Mesendoderm (in vitro differentiated cells): ENCODE data around the gene IKZF2.

Experiments used
- DNase-seq: peaks from one replicate; pipeline ENCODE4 v3.0.0; 2013
- H2AK5ac ChIP-seq: 2 replicates; pipeline ENCODE4 v1.6.1; 2013; ENCODE audit warnings: low read length, inconsistent platforms
- H2BK120ac ChIP-seq: 2 replicates; pipeline ENCODE4 v1.6.1; 2013; ENCODE audit warnings: low read depth, mild to moderate bottlenecking, low read length, moderate library complexity, mixed read lengths
- H2BK15ac ChIP-seq: replicated peaks from 2 replicates; pipeline ENCODE4 v1.6.1; 2013; ENCODE audit warnings: low read depth, mild to moderate bottlenecking, moderate library complexity
- H2BK5ac ChIP-seq: 2 replicates; pipeline ENCODE4 v1.6.1; 2013; ENCODE audit warnings: low read length, inconsistent platforms
- H3K18ac ChIP-seq: 2 replicates; pipeline ENCODE4 v1.6.1; 2013; ENCODE audit warnings: mild to moderate bottlenecking, low read length, mixed read lengths
- H3K23ac ChIP-seq: one replicate; pipeline ENCODE4 v1.6.1; 2013; ENCODE audit warnings: low read length
- H3K27ac ChIP-seq: 2 replicates; pipeline ENCODE4 v1.5.1; 2013; ENCODE audit warnings: low read depth, mild to moderate bottlenecking, inconsistent platforms, low read length, moderate library complexity
- H3K27me3 ChIP-seq: 2 replicates; pipeline ENCODE4 v1.6.1; 2013; ENCODE audit warnings: low read length, control low read depth, mild to moderate bottlenecking, inconsistent platforms; ENCODE audit not compliant: insufficient read depth, poor library complexity
- H3K36me3 ChIP-seq: 2 replicates; pipeline ENCODE4 v1.6.1; 2013; ENCODE audit warnings: low read length, inconsistent platforms; ENCODE audit not compliant: control insufficient read depth, insufficient read depth
- H3K4ac ChIP-seq: one replicate; pipeline ENCODE4 v1.6.1; 2013; ENCODE audit warnings: low read depth, mild to moderate bottlenecking, low read length, moderate library complexity
- H3K4me1 ChIP-seq: 2 replicates; pipeline ENCODE4 v1.6.1; 2013; ENCODE audit warnings: low read depth, low read length, inconsistent platforms; ENCODE audit not compliant: control insufficient read depth
- H3K4me2 ChIP-seq: 2 replicates; pipeline ENCODE4 v1.6.1; 2013; ENCODE audit warnings: low read length
- H3K4me3 ChIP-seq: 2 replicates; pipeline ENCODE4 v1.5.1; 2013; ENCODE audit warnings: mild to moderate bottlenecking, low read length
- H3K56ac ChIP-seq: one replicate; pipeline ENCODE4 v1.6.1; 2013; ENCODE audit warnings: low read length
- H3K79me1 ChIP-seq: 2 replicates; pipeline ENCODE4 v1.6.1; 2013; ENCODE audit warnings: low read length, inconsistent platforms
- H3K79me2 ChIP-seq: 2 replicates; pipeline ENCODE4 v1.6.1; 2013; ENCODE audit warnings: mild to moderate bottlenecking, low read length; ENCODE audit not compliant: control insufficient read depth, insufficient read depth
- H3K9ac ChIP-seq: 2 replicates; pipeline ENCODE4 v1.6.1; 2013; ENCODE audit warnings: low read length, inconsistent platforms
- H4K5ac ChIP-seq: one replicate; pipeline ENCODE4 v1.6.1; 2013; ENCODE audit warnings: low read length
- H4K8ac ChIP-seq: one replicate; pipeline ENCODE4 v1.6.1; 2013; ENCODE audit warnings: low read depth, mild to moderate bottlenecking, control low read depth, low read length, moderate library complexity
- WGBS: extraction: QIAGEN DNeasy Blood & Tissue Kit; methylation state at CpG from one replicate; pipeline ENCODE4 v1.1.7; 2013; ENCODE audit warnings: low lambda C conversion rate, missing lambda C conversion rate; ENCODE audit not compliant: insufficient coverage; ENCODE audit errors: extremely low coverage; 5-methylcytosine and 5-hydroxymethylcytosine counted together

Gene IKZF2

DNA sequence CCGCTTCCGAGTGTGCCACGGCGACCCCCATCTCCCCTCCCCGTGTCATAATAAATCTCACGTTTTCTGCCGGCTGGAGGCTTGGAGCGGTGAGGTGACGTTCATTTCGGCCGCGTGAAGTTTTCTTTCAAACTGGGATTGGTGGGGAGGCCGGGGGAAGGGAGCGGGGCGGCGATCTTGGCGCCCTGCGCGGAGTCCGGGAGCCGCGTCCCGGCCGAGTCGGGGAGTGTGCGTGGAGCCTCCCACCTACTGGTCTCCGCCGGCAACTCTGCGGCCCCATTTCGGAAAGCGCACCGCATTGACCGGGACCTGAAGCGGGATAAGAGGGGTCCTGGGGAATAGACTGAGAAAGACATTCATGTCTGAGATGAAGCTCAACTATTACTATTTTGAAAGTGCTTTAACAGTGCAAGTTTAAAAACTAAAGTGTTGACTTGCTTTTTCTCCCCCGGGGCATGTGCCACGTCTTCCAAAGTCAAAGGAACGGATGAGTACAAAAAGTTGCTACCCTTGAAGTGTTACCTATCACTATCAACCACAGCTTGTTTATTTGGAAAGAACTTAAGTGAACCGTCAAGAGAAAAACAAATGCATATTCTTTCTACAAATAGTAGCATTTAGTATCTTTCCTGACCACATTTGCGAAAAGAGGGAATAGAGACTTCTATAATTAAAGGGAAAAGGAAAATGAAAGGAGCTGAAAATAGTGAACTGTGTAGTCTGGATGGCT lies 818 bp upstream of the IKZF2 start:
- no peaks in the 10 kb centered on the region for H3K27me3 ChIP-seq
- H3K4me2 ChIP-seq: peak overlapping the region; percentile 10
- H3K4ac ChIP-seq: peak overlapping the region; percentile 20
- H3K79me1 ChIP-seq: no peaks in the 10 kb centered on the region
- H4K5ac ChIP-seq: no peak overlapping the region
- DNase-seq: peak; percentile 71
- no peak overlapping the region for H2BK5ac ChIP-seq
- no peak overlapping the region for H4K8ac ChIP-seq
- peak overlapping the region; percentile 75 for H3K18ac ChIP-seq
- H3K79me2 ChIP-seq: no peaks in the 10 kb centered on the region
- peak overlapping the region; percentile 9 for H3K27ac ChIP-seq
- no peaks in the 10 kb centered on the region for H3K4me1 ChIP-seq
- H2BK120ac ChIP-seq: peak overlapping the region; percentile 15
- no CpG with 5 or more reads among the region's 39 CpGs for WGBS
- no peak overlapping the region for H2BK15ac ChIP-seq
- no peak overlapping the region for H2AK5ac ChIP-seq
- peak overlapping the region; percentile 71 for H3K9ac ChIP-seq
- no peak overlapping the region for H3K23ac ChIP-seq
- peak overlapping the region; percentile 84 for H3K56ac ChIP-seq
- H3K36me3 ChIP-seq: no peaks in the 10 kb centered on the region
- peak overlapping the region; percentile 76 for H3K4me3 ChIP-seq

DNA sequence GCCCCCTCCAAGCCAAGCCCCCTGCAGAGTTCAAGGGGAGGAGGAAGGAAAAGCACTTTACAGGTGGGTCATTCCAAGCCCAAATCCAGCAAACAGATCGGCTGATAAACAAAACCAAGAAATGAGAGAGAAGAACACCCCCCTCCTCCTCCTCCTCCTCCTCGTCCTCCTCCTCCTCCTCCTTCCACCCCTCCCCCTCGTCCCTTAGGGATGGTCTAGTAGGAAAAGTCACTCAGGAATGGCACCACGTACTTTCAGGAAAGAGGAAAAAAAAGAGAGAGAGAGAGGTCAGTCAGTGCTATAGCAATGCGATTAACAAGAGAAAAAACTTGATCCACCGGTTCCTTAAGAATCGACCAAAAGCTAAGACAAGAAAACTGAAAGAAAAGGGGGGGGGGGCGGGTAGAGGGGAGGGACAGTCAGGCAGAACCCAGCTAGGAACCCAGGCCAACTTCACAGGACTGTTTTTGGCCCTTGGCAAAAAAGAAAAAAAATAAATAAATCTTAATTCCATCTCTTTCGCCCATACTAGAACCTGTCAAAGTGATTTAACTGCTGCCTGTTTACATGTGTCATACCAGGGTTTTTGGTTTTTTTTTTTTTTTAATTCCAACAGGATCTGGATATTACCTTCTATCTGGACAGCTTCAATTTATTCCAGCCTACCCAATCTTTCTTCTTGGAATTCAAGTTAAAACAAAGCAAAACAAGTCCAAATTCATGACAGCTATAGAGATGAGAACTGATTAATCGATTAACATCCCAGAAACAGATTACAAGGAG lies 906 bp downstream of the IKZF2 start:
- Histone ChIP-seq H3K18ac (peak overlapping the region; percentile 51), H2BK15ac (peak overlapping the region; percentile 36), H2BK120ac (no peak overlapping the region), H3K79me2 (no peaks in the 10 kb centered on the region), H3K4ac (no peak overlapping the region), H3K4me2 (peak overlapping the region; percentile 48), H4K8ac (no peak overlapping the region), H3K27ac (no peak overlapping the region), H4K5ac (no peak overlapping the region), H3K4me1 (no peaks in the 10 kb centered on the region), H3K79me1 (no peaks in the 10 kb centered on the region), H3K9ac (peak overlapping the region; percentile 35), H3K27me3 (no peaks in the 10 kb centered on the region), H3K36me3 (no peaks in the 10 kb centered on the region), H3K23ac (no peak overlapping the region), H3K56ac (peak overlapping the region; percentile 56), H2BK5ac (no peak overlapping the region), H3K4me3 (peak overlapping the region; percentile 18), H2AK5ac (no peak overlapping the region)
- peak; percentile 80 for DNase-seq
- WGBS: no CpG with 5 or more reads among the region's 10 CpGs

DNA sequence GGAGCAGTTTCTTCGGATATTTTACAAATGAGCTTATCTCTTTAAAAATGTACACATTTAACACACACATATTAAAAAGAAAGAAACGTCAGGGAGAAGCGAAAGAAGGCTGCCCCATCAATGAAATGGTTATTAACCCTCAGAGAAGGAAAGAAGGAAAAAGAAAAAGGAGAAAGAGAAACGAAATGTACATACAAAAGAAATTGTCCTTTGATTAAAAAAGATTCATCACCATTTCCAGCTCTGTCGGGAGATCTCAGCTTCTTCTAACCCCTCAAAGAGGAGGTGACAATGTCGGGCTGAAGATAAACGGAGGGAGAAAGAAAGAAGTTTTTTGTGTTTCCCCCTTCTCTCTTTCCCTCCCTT lies 1.5 kb downstream of the IKZF2 start:
- Histone ChIP-seq H2BK15ac (no peak overlapping the region), H3K4me1 (no peaks in the 10 kb centered on the region), H3K4ac (no peak overlapping the region), H3K23ac (no peak overlapping the region), H2BK120ac (no peak overlapping the region), H3K27ac (no peak overlapping the region), H3K18ac (peak overlapping the region; percentile 51), H2AK5ac (no peak overlapping the region), H3K79me2 (no peaks in the 10 kb centered on the region), H2BK5ac (no peak overlapping the region), H3K27me3 (no peaks in the 10 kb centered on the region), H4K5ac (no peak overlapping the region), H3K56ac (peak overlapping the region; percentile 56), H3K9ac (peak overlapping the region; percentile 35), H3K4me2 (peak overlapping the region; percentile 48), H3K36me3 (no peaks in the 10 kb centered on the region), H3K4me3 (peak overlapping the region; percentile 18), H3K79me1 (no peaks in the 10 kb centered on the region), H4K8ac (no peak overlapping the region)
- no peak for DNase-seq
- WGBS: no CpG with 5 or more reads among the region's 7 CpGs

- peak; percentile 13 for DNase-seq
- H3K4ac ChIP-seq: no peak overlapping the region
- no peaks in the 10 kb centered on the region for H3K79me1 ChIP-seq
- H2BK15ac ChIP-seq: no peak overlapping the region
- no peak overlapping the region for H3K4me3 ChIP-seq
- no peak overlapping the region for H3K27ac ChIP-seq
- no peaks in the 10 kb centered on the region for H3K27me3 ChIP-seq
- H2AK5ac ChIP-seq: no peak overlapping the region
- no peak overlapping the region for H3K9ac ChIP-seq
- H3K56ac ChIP-seq: no peak overlapping the region
- H3K36me3 ChIP-seq: no peaks in the 10 kb centered on the region
- no peak overlapping the region for H2BK120ac ChIP-seq
- H2BK5ac ChIP-seq: no peak overlapping the region
- no peaks in the 10 kb centered on the region for H3K4me1 ChIP-seq
- no peak overlapping the region for H3K18ac ChIP-seq
- no peak overlapping the region for H4K5ac ChIP-seq
- H3K4me2 ChIP-seq: no peak overlapping the region
- H3K79me2 ChIP-seq: no peaks in the 10 kb centered on the region
- no CpG with 5 or more reads among the region's 3 CpGs for WGBS
- no peak overlapping the region for H3K23ac ChIP-seq
- no peak overlapping the region for H4K8ac ChIP-seq
Measured at GRCh38 chr2:213149294-213149875, 2.0 kb downstream of the IKZF2 start.

- H3K23ac ChIP-seq: no peak overlapping the region
Measured at GRCh38 chr2:213148572-213149261, 2.7 kb downstream of the IKZF2 start.

More at GRCh38 chr2:213148572-213149261, 2.7 kb downstream of the IKZF2 start:
- no peaks in the 10 kb centered on the region for H3K27me3 ChIP-seq
- H3K36me3 ChIP-seq: no peaks in the 10 kb centered on the region
- H3K27ac ChIP-seq: no peak overlapping the region
- no peak overlapping the region for H4K5ac ChIP-seq
- H4K8ac ChIP-seq: no peak overlapping the region
- H3K56ac ChIP-seq: no peak overlapping the region
- H3K4me1 ChIP-seq: no peaks in the 10 kb centered on the region
- no peak overlapping the region for H2BK15ac ChIP-seq
- no peak overlapping the region for H2BK120ac ChIP-seq
- no peak overlapping the region for H3K4ac ChIP-seq
- DNase-seq: no peak
- H3K79me1 ChIP-seq: no peaks in the 10 kb centered on the region
- H3K18ac ChIP-seq: no peak overlapping the region
- 100% methylated on average over 1 of the region's 2 CpGs for WGBS
- no peak overlapping the region for H2AK5ac ChIP-seq
- no peak overlapping the region for H2BK5ac ChIP-seq
- H3K4me3 ChIP-seq: no peak overlapping the region
- no peaks in the 10 kb centered on the region for H3K79me2 ChIP-seq
- no peak overlapping the region for H3K9ac ChIP-seq
- no peak overlapping the region for H3K4me2 ChIP-seq
